OCI-LY7 (cell line): ENCODE results near the gene MRTFB. TPM values are rescaled to one million over a fixed set of nuclear protein-coding genes. Genes with fewer than 3 reads are reported as not detected.

Experiments
- BruUV-seq: library from RNA; stranded (reverse); fragments of 400-500 nt; replicated peaks from 2 replicates; lab custom pipeline; 2021; lab: Mats Ljungman, UMichigan
- CTCF ChIA-PET: fragments of 300-600 bp; sonication (Branson Sonifier 250); formaldehyde crosslinking; loops from one replicate; lab custom pipeline; 2022; ENCODE audit warnings: antibody characterized with exemption; ENCODE audit not compliant: unreplicated experiment; lab: Charles Lee
- POLR2A ChIA-PET: fragments of 300-600 bp; sonication (Branson Sonifier 250); formaldehyde crosslinking; loops from one replicate; lab custom pipeline; 2022; ENCODE audit warnings: antibody characterized with exemption; lab: Charles Lee
- DNase-seq: peaks from one replicate; pipeline ENCODE4 v3.0.0-alpha.2; 2015; ENCODE audit warnings: low spot score
- H2AFZ ChIP-seq: fragments of 200-600 bp; sonication (generic), shearing (Covaris generic); 2 replicates; pipeline ENCODE4 v1.6.1; 2014; ENCODE audit warnings: mild to moderate bottlenecking, antibody characterized with exemption, low read length, moderate library complexity
- H3K27ac ChIP-seq: fragments of 200-600 bp; sonication (generic); 2 replicates; pipeline ENCODE4 v1.5.1; 2014; ENCODE audit warnings: mixed run types, low read depth, mild to moderate bottlenecking, moderate library complexity, low read length, inconsistent platforms; ENCODE audit not compliant: poor library complexity, severe bottlenecking
- H3K36me3 ChIP-seq: fragments of 200-600 bp; sonication (generic); 2 replicates; pipeline ENCODE4 v1.6.1; 2014; ENCODE audit warnings: mild to moderate bottlenecking, antibody characterized with exemption, low read length, moderate library complexity, mixed read lengths; ENCODE audit not compliant: insufficient read depth
- H3K4me1 ChIP-seq: fragments of 200-600 bp; sonication (generic); 2 replicates; pipeline ENCODE4 v1.5.1; 2014; ENCODE audit warnings: mild to moderate bottlenecking, low read length; ENCODE audit not compliant: insufficient read depth, poor library complexity, severe bottlenecking
- H3K4me2 ChIP-seq: fragments of 200-600 bp; sonication (generic); 2 replicates; pipeline ENCODE4 v1.6.1; 2014; ENCODE audit warnings: mild to moderate bottlenecking, low read length
- H3K4me3 ChIP-seq: fragments of 200-600 bp; sonication (generic); 2 replicates; pipeline ENCODE4 v1.5.1; 2014; ENCODE audit warnings: mild to moderate bottlenecking, low read depth, low read length; ENCODE audit not compliant: poor library complexity, severe bottlenecking
- H3K79me2 ChIP-seq: fragments of 200-600 bp; sonication (generic); 2 replicates; pipeline ENCODE4 v1.6.1; 2016; ENCODE audit warnings: low read depth, mild to moderate bottlenecking, low read length, moderate library complexity, mixed read lengths; ENCODE audit not compliant: insufficient read depth
- H3K9me2 ChIP-seq: fragments of 200-600 bp; sonication (generic); 2 replicates; pipeline ENCODE4 v1.6.1; 2016; ENCODE audit warnings: mild to moderate bottlenecking, low read length, mixed read lengths; ENCODE audit not compliant: insufficient read depth
- H3K9me3 ChIP-seq: fragments of 200-600 bp; sonication (generic); 2 replicates; pipeline ENCODE4 v1.6.1; 2014; ENCODE audit warnings: mild to moderate bottlenecking, mixed run types, low read length, mixed read lengths
- H4K20me1 ChIP-seq: fragments of 200-600 bp; sonication (generic); 2 replicates; pipeline ENCODE4 v1.6.1; 2014; ENCODE audit warnings: mild to moderate bottlenecking, antibody characterized with exemption, low read length, moderate library complexity, mixed read lengths; ENCODE audit not compliant: insufficient read depth
- EZH2phosphoT487 ChIP-seq: fragments of 200-600 bp; sonication (generic); IDR thresholded peaks from 2 replicates; pipeline ENCODE4 v1.6.1; 2018; ENCODE audit warnings: low read depth, borderline replicate concordance, mild to moderate bottlenecking, mixed run types, antibody characterized with exemption, low read length, moderate library complexity, mixed read lengths
- intact Hi-C: fragments of 100-400 bp; cut with micrococcal nuclease; formaldehyde crosslinking; loops from one replicate; pipeline ENCODE4 v1.10.0; 2022; ENCODE audit not compliant: unreplicated experiment
- total RNA-seq, 2 experiments: library from RNA; depleted of rRNA in 1 of 2; stranded (reverse); fragments of >200 nt in 1 of 2; shearing (Covaris generic) in 1 of 2; gene quantifications; 2 replicates each; pipeline ENCODE4 v1.2.3, GENCODE V29; 2014 to 2022
- TF ChIP-seq, protein P1 (sequence below): fragments of 200-600 bp; sonication (generic); conservative IDR thresholded peaks from 2 replicates; pipeline ENCODE4 v1.5.1; 2014; ENCODE audit warnings: mild to moderate bottlenecking, antibody characterized with exemption, low read length, moderate library complexity, mixed read lengths

Gene MRTFB
- total RNA-seq, 2 experiments from 2014 or later, result 8.5 to 21.4 TPM

DNA sequence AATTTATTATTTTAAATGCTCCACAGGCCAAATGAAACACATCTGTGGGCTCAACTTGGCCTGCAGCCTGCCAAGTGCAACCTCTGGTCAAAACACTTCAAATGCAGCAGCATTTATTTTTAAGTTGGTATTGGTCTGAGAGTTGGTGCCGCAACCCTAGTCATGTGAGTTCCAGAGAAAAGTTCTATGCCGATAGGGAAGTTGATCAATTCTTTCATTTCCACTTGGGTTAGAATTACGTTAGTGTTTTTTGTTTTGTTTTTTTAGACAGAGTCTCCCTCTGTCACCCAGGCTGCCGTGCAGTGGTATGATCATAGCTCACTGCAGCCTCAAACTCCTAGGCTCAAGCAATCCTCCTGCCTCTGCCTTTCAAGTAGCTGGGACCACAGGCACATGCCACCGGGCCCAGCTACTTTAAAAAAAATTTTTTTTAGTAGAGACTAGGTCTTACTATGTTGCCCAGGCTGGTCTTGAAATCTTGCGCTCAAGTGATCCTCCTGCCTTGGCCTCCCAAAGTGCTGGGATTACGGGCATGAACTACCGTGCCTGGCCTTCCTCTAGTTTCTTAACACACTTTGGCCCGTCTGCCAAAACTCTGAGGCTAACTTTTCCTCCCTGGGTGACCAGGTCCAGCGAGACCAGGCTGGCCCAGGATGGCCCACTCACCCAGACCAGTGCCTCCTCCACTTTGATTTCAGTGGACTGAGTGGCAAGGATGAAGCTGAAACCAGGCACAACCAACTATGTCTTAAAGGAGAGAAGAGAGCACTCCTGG lies 221.1 kb downstream of the MRTFB start:
- no peaks in the 10 kb centered on the region for H3K36me3 ChIP-seq
- peaks cover 15% of the 10 kb centered on the region; the same call in 1 of the 2 replicates for H3K9me3 ChIP-seq
- H4K20me1 ChIP-seq, result no peaks in the 10 kb centered on the region
- no TSS peak for BruUV-seq
- no peak overlapping the region for H3K4me2 ChIP-seq
- H3K4me3 ChIP-seq, result no peak overlapping the region
- H3K27ac ChIP-seq, result no peak overlapping the region
- ChIA-PET CTCF (interaction anchor here (0.5 kb wide), 1 partner anchor 182 kb away, joined by 3 read pairs; no protein-coding TSS in a partner anchor), POLR2A (no interaction called here)
- intact Hi-C loops, result no loop called here
- H3K4me1 ChIP-seq, result peaks cover 11% of the 10 kb centered on the region
- no peak for DNase-seq
- no peaks in the 10 kb centered on the region for H3K9me2 ChIP-seq
- no peaks in the 10 kb centered on the region for H3K79me2 ChIP-seq
- no peak overlapping the region for H2AFZ ChIP-seq
- no peak for TF ChIP-seq EZH2phosphoT487
- TF ChIP-seq, protein P1, sequence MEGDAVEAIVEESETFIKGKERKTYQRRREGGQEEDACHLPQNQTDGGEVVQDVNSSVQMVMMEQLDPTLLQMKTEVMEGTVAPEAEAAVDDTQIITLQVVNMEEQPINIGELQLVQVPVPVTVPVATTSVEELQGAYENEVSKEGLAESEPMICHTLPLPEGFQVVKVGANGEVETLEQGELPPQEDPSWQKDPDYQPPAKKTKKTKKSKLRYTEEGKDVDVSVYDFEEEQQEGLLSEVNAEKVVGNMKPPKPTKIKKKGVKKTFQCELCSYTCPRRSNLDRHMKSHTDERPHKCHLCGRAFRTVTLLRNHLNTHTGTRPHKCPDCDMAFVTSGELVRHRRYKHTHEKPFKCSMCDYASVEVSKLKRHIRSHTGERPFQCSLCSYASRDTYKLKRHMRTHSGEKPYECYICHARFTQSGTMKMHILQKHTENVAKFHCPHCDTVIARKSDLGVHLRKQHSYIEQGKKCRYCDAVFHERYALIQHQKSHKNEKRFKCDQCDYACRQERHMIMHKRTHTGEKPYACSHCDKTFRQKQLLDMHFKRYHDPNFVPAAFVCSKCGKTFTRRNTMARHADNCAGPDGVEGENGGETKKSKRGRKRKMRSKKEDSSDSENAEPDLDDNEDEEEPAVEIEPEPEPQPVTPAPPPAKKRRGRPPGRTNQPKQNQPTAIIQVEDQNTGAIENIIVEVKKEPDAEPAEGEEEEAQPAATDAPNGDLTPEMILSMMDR, result no peak

DNA sequence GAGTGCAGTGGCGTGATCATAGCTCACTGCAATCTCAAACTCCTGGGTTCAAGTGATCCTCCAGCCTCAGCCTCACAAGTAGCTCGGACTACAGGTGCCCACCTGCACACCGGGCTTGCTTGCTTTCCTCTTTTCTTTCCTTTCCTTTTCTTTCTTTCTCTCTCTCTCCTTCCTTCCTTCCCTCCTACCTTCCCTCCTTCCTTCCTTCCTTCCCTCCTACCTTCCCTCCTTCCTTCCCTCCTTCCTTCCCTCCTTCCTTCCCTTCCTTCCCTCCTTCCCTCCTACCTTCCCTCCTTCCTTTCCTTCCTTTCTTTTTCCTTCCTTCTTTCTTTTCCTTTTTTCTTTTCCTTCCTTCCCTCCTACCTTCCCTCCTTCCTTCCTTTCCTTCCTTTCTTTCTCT lies 225.5 kb downstream of the MRTFB start:
- Histone ChIP-seq H3K9me2 (no peaks in the 10 kb centered on the region), H3K36me3 (no peaks in the 10 kb centered on the region), H3K4me2 (no peak overlapping the region), H3K4me3 (no peak overlapping the region), H4K20me1 (no peaks in the 10 kb centered on the region), H3K9me3 (no peaks in the 10 kb centered on the region), H3K4me1 (peaks cover 25% of the 10 kb centered on the region), H3K79me2 (no peaks in the 10 kb centered on the region), H3K27ac (no peak overlapping the region), H2AFZ (no peak overlapping the region)
- intact Hi-C loops, result no loop called here
- DNase-seq, result no peak
- no TSS peak for BruUV-seq
- ChIA-PET CTCF (no interaction called here), POLR2A (interaction anchor here (0.9 kb wide), 1 partner anchor 9 kb away, joined by 8 read pairs; no protein-coding TSS in a partner anchor)
- TF ChIP-seq EZH2phosphoT487, result no peak
- TF ChIP-seq, protein P1, result no peak
